Right ventricle myocardium superior (tissue), 1 donor: ENCODE measurements around the gene GGA1. TPM values are rescaled to one million over a fixed set of nuclear protein-coding genes. Genes with fewer than 3 reads are reported as not detected.

Source experiments
- ATAC-seq: fragments of 200-7000 bp; cut with Tn5 transposase; one replicate; pipeline ENCODE4 v1.9.1; 2020; ENCODE audit warnings: mild to moderate bottlenecking; ENCODE audit not compliant: poor library complexity
- DNase-seq: peaks from one replicate; pipeline ENCODE4 v3.0.0-alpha.2; 2020
- intact Hi-C: fragments of 100-400 bp; cut with DNase I; formaldehyde crosslinking; loops from one replicate; pipeline ENCODE4 v1.11.2; 2022
- total RNA-seq: library from RNA; stranded (reverse); fragmentation: NEBNext Ultra II Directional; extraction: Animal tissue kit (Norgen Biotek cat#: 25700); gene quantifications from one replicate; pipeline ENCODE4 v1.2.1, GENCODE V29; 2021
- donor health status: DM: no; HTN: yes; CAD: no; lungs with severe emphysema.

The GGA1 gene
- total RNA-seq, 1 donor from 2014 or later = 22.3 TPM

- DNase-seq (peak; percentile 84), ATAC-seq (peak; percentile 65)
- intact Hi-C loops = no loop called here
These were observed 14.7 kb downstream of the GGA1 start for GRCh38 chr22:37623075-37624016.

GRCh38 chr22:37624017-37624365 lies 15.4 kb downstream of the GGA1 start:
- no peak for ATAC-seq
- intact Hi-C loops = no loop called here
- DNase-seq = no peak

DNA sequence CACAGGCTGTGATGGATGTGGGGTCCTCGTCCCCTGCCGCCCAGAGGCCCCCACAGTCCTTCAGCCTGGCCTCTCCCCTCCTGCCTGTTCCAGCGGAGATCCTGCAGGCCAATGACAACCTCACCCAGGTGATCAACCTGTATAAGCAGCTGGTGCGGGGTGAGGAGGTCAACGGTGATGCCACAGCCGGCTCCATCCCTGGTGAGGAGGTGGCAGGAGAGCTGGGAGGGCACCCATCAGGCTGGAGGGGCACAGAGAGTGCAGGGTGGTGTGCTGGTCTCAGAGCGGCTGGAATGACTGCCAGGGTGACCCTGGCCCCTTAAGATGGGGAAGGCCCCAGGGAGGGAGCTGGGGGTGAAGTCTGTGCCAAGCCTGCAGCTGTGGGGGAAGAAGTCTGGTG lies 16.2 kb downstream of the GGA1 start:
- intact Hi-C loops = no loop called here
- ATAC-seq = no peak
- no peak for DNase-seq

GRCh38 chr22:37625737-37626136 lies 17.1 kb downstream of the GGA1 start:
- DNase-seq (no peak), ATAC-seq (no peak)
- intact Hi-C loops = no loop called here

GRCh38 chr22:37626144-37626543 lies 17.5 kb downstream of the GGA1 start:
- ATAC-seq = peak; percentile 82
- intact Hi-C loops = no loop called here
- DNase-seq = peak; percentile 87

DNA sequence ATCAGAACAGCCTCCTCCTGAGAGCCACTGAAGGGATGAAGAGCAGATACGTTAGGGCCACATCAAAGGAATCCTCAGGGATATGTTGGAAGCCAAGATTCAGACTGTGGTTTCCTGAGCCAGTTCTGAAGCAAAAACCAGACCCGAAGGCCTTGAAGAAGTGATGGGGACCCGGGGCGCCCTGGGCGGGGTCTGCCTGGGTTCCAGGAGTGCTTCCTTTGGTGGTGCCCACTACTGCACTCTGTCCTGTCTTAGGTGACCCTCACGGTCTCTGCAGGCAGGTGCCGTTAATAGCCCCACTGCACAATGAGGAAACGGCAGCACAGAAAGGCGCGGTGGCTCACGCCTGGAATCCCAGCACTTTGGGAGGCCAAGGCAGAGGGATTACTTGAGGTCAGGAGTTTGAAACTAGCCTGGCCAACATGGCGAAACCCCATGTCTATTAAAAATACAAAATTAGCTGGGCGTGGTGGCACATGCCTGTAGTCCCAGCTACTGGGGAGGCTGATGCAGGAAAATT lies 18.0 kb downstream of the GGA1 start:
- DNase-seq = no peak
- intact Hi-C loops = no loop called here
- ATAC-seq = no peak

DNA sequence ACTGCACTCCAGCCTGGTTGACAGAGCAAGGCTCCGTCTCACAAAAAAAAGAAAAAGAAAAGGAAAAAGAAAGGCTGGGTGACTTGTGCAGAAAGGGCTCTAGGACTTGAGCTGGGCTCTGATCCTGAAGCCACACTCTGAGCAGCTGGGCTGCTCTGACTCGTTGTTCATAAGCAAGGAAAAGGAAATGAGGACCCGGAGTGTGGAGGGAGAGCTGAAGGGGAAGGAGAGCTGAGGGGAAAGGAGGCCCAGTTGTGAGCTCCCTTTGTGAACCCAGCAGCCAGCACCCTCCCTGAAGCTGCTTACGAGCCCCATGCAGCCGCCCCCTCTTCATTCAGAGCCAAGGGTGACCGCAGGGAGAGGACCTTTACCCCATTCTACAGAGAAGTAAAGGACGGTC lies 18.5 kb downstream of the GGA1 start:
- DNase-seq (no peak), ATAC-seq (no peak)
- intact Hi-C loops = no loop called here

GRCh38 chr22:37627545-37627944 lies 18.9 kb downstream of the GGA1 start:
- DNase-seq (peak; percentile 67), ATAC-seq (no peak)
- intact Hi-C loops = no loop called here

DNA sequence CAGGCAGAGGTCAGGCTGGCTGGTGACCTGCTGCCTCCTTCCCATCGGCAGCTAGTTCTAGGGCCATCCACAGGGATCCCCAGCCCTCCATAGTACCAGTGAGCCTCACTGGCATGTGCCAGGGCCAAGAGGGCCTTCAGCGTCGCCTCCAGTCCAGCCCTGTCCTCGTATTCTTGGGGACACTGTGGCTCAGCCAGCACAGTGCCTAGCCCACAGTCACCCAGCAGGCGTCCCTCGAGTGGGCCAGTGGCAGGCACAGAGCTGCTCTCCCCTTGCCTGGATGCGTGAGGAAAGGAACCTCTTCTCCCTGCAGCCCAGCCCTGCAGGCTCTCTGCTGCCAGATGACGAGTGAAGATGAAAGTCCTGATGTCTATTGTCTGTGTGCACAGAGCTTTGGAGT lies 20.2 kb downstream of the GGA1 start:
- ATAC-seq (no peak), DNase-seq (no peak)
- intact Hi-C loops = no loop called here

- DNase-seq = no peak
- ATAC-seq = no peak
- intact Hi-C loops = no loop called here
These were observed 21.3 kb downstream of the GGA1 start for GRCh38 chr22:37629928-37630327.

- intact Hi-C loops = no loop called here
- DNase-seq = no peak
- no peak for ATAC-seq
These were observed 22.3 kb downstream of the GGA1 start for GRCh38 chr22:37630839-37631435.

GRCh38 chr22:37631448-37632173 lies 23.0 kb downstream of the GGA1 start:
- intact Hi-C loops = no loop called here

DNA sequence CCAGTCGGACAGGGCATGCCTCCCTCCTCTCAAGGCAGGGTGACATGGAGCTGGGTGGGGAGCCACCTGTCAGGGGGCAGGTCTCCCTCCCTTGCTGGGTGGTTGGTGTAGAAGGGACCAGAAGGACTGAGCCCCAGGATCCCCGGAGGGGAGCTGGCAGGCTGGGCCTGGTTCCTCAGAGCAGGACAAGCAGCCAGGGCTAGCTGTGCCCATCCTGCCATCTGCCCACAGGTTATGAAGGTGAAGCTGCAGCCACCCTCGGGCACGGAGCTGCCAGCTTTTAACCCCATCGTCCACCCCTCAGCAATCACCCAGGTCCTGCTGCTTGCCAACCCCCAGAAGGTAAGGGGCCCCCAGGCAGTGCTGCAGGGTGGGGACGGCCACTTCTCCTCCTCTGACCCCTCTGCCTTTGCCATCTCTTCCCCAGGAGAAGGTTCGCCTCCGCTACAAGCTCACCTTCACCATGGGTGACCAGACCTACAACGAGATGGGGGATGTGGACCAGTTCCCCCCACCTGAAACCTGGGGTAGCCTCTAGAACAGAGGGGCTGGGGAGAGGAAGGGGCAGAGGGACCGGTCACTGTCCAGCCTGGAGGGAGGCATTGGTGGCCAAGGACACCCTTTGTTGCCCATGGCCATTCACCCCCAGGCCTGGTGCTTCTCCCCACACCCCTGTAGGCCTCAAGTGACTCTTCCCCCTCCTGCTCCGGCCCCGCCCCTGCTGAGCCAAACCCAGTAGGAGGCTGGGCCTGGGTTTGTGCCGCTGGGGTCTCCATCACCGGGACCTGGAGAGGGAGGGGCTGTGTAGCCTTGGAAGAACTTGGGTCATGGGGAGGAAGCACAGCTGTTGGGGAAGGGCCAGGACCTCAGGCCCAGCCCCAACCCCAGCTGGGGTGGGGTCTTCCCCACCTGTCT lies 23.8 kb downstream of the GGA1 start:
- ATAC-seq = no peak
- intact Hi-C loops = no loop called here
- DNase-seq = no peak

More at GRCh38 chr22:37631448-37632173, 23.0 kb downstream of the GGA1 start:
- ATAC-seq (no peak), DNase-seq (no peak)

DNA sequence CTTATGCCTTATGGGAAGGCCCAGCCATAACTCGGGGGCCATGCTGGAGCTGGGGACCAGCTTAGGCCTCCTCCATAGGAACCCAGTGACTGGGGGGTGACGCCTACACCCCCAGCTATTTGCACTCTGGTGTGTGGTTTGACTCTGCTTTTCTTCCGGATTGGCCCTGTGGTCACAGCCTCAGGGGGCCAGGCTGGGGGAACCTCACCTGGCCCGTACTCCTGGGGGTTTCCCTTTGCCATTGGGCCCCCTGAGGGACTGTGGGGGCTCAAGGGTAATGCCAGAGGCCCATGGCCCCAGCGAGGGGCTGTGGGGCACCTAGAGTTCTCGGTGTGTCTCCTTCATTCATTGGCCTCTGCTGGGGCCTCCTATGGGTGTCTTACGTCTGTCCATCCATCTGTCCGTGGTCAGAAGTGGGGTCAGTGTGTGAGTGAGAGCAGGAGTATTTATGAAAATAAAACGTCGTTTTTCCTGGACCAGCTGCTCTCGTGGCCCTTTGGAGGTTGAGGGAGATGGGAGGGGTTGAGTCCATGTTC lies 24.5 kb downstream of the GGA1 start:
- ATAC-seq (no peak), DNase-seq (no peak)
- intact Hi-C loops = no loop called here

GRCh38 chr22:37633625-37634416 lies 25.2 kb downstream of the GGA1 start:
- intact Hi-C loops = no loop called here
- peak; percentile 95 for DNase-seq
- peak; percentile 85 for ATAC-seq

DNA sequence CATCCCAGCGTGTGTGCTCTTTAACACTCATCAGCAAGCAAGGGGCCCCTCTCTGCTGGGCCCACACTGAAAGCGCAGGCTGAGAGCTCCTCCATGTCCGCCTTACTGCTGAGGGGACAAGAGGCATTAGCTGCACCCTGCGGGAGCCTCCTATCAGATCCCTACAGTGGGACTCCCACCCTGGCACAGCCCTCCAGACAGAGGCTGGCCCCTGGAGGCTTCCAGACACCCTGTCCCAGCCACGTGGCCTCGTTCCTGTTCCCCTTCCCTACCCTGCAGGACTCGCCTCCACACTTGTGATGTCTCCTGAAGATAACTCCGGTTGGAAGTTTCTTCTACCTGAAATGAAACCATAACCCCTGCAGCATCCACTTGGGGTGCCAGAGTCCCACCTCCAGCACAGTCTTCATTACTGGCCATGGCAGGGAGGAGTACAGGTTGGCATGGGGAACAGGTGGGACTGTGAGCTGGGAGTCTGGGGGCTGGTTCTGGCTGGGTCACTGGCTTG lies 25.8 kb downstream of the GGA1 start:
- DNase-seq = peak; percentile 64
- intact Hi-C loops = no loop called here
- peak; percentile 6 for ATAC-seq

GRCh38 chr22:37635157-37635556 lies 26.5 kb downstream of the GGA1 start:
- intact Hi-C loops = no loop called here
- ATAC-seq (no peak), DNase-seq (no peak)
